ENCODE measurements around the gene FSIP1.

The FSIP1 gene

DNA sequence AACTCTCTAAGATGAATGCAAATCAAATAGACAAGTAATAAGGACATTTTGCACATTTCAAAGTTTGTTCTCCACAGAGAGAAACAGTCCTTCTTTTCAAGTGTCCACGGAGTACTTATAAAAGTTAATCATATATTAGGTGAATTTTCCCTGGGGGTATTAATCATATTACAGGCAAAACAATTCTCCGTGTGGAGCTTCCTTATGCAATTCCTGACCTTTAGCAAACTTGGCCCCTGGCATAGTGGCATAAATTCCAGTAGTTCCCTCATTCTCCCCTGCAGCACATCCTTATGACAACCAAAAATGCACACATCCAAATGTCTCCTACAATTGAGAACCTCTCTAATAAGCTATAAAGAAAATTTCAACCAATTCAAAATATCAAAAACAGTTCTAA, 34.4 kb downstream of the FSIP1 start:
- Histone ChIP-seq H3K4me1 (ENCODE audit: control insufficient read depth, insufficient read depth, low read length) (no peaks in the 10 kb centered on the region), H3K9me3 (ENCODE audit: control insufficient read depth, insufficient read depth, low read length) (no peaks in the 10 kb centered on the region), H3K4me3 (ENCODE audit: low read depth, low read length) (no peak overlapping the region), H3K9ac (ENCODE audit: low read depth, low read length) (no peak overlapping the region), H3K36me3 (ENCODE audit: control insufficient read depth, insufficient read depth, low read length) (no peaks in the 10 kb centered on the region), H3K27me3 (ENCODE audit: control insufficient read depth, insufficient read depth, low read length) (no peaks in the 10 kb centered on the region)

DNA sequence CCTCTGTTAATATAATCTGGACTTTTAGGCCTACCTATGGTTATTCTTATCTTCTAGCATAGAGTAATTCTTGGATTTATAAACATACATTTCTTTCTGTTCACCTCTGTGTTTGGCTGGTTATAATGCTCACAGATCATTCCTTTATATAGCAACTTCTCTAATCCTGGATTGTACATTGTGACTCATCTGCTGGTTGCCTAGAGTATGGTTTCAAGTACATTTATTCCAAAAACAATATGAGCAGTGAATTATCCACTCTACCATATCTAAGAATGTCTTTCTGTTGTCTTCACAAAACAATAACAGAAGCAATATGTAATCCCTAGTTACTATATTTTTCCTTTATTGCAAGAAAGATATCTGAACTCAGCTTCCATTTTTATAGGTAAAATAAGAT, 35.3 kb downstream of the FSIP1 start:
- Histone ChIP-seq H3K9ac (ENCODE audit: low read depth, low read length) (no peak overlapping the region), H3K27me3 (ENCODE audit: control insufficient read depth, insufficient read depth, low read length) (no peaks in the 10 kb centered on the region), H3K4me1 (ENCODE audit: control insufficient read depth, insufficient read depth, low read length) (no peaks in the 10 kb centered on the region), H3K36me3 (ENCODE audit: control insufficient read depth, insufficient read depth, low read length) (no peaks in the 10 kb centered on the region), H3K9me3 (ENCODE audit: control insufficient read depth, insufficient read depth, low read length) (no peaks in the 10 kb centered on the region), H3K4me3 (ENCODE audit: low read depth, low read length) (no peak overlapping the region)

DNA sequence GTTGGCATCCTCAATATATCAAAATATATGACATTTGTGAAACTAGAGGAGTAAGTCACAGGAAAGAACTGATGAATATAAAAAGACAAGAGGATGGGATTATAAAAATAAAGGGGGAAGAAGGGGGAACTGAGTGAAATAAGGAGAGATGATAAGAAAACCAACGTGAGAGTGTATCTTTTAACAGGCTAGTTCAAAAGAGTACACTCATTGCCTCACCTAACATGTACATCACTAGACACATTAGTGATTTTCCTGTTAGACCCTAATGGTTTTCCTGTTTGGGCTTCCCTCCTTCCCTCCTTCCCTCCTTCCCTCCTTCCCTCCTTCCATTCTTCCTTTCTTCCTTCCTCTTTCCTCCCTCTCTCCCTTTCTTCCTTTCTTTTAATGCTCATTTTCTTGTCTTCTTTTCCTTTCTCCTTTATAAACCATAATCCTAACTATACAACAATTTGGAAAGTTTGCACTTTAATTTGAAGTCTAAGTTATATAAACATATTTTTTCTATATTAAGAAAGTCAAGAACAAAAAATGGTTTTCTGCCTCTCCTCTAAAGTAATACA, 35.8 kb downstream of the FSIP1 start:
- H3K9me3 ChIP-seq (ENCODE audit: control insufficient read depth, insufficient read depth, low read length): no peaks in the 10 kb centered on the region
- no peaks in the 10 kb centered on the region for H3K27me3 ChIP-seq (ENCODE audit: control insufficient read depth, insufficient read depth, low read length)
- no peaks in the 10 kb centered on the region for H3K4me1 ChIP-seq (ENCODE audit: control insufficient read depth, insufficient read depth, low read length)
- H3K4me3 ChIP-seq (ENCODE audit: low read depth, low read length): no peak overlapping the region
- H3K36me3 ChIP-seq (ENCODE audit: control insufficient read depth, insufficient read depth, low read length): no peaks in the 10 kb centered on the region
- no peak overlapping the region for H3K9ac ChIP-seq (ENCODE audit: low read depth, low read length)

DNA sequence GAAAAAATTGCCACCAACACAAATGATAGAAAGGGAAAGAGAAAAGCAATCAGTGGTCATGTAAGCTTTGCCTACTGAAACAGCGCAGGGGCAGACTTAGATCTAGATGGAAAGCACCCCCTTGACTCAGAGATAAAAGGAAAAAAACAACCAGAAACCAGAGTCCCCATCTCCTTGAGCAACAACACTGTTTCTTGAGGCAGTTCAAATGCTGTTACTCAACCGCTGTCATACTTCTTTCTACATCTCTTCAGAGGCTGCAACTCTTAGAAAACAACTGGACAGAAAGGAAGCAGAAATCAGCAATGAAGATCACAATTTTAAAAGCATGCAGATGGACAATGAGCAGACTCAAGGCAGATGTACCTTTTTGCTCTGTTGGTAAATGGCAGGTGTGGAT, 36.5 kb downstream of the FSIP1 start:
- H3K27me3 ChIP-seq (ENCODE audit: control insufficient read depth, insufficient read depth, low read length): no peaks in the 10 kb centered on the region
- H3K4me3 ChIP-seq (ENCODE audit: low read depth, low read length): no peak overlapping the region
- H3K36me3 ChIP-seq (ENCODE audit: control insufficient read depth, insufficient read depth, low read length): no peaks in the 10 kb centered on the region
- H3K4me1 ChIP-seq (ENCODE audit: control insufficient read depth, insufficient read depth, low read length): no peaks in the 10 kb centered on the region
- H3K9ac ChIP-seq (ENCODE audit: low read depth, low read length): no peak overlapping the region
- no peaks in the 10 kb centered on the region for H3K9me3 ChIP-seq (ENCODE audit: control insufficient read depth, insufficient read depth, low read length)

DNA sequence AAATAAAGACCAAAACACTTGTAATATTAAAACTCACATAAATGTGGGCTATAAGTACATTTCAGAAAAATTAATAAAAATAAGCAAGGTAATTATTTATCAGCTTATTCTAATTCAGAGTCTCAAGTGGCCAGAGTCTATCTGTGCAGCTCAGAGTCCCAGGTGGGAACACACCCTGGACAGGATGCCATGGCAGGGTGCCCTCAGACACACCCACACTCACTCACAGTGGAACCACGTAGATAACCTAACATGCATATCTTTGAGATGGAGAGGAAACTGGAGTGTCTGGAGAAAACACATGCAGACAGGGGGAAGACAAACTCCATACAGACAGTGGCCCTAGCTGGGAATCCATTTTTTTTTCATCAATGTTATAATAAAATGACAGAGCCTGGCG, 37.2 kb downstream of the FSIP1 start:
- H3K9me3 ChIP-seq (ENCODE audit: control insufficient read depth, insufficient read depth, low read length): no peaks in the 10 kb centered on the region
- H3K4me3 ChIP-seq (ENCODE audit: low read depth, low read length): no peak overlapping the region
- no peaks in the 10 kb centered on the region for H3K27me3 ChIP-seq (ENCODE audit: control insufficient read depth, insufficient read depth, low read length)
- H3K36me3 ChIP-seq (ENCODE audit: control insufficient read depth, insufficient read depth, low read length): no peaks in the 10 kb centered on the region
- H3K9ac ChIP-seq (ENCODE audit: low read depth, low read length): no peak overlapping the region
- no peaks in the 10 kb centered on the region for H3K4me1 ChIP-seq (ENCODE audit: control insufficient read depth, insufficient read depth, low read length)

DNA sequence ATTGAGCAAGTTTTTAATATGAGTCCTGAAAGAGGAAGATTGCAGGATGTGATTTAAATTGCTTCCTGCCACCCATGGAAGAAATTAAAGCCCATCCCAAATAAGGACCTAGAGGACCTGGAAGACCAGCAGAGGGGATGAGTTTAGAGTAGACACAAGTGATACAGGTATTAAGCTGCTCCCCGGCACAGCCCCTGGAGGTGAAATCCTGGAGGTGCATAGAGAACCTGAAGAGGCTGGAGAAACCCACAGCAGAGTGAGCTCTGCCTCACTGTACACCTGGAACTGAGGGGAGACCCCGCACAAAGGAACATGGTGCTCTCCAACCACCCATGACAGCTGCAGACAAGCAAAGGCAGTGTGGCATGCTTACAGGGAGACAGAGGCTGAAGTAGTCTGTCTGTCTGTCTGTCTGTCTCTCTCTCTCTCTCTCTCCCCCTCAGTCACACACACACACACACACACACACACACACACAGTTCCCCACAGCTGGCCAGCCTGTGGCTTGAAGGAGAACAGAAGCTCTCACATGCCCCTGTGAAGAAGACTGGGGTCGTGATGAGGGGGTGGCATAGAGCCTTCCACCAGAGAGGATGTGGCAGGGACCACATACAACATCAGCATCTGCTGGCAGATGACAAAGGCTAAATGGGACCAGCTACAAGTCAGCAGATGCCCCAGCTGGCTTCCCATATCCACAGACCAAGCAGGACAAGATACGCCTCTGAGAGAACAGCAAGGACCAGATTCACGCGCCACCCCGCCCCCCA, 38.1 kb downstream of the FSIP1 start:
- no peaks in the 10 kb centered on the region for H3K4me1 ChIP-seq (ENCODE audit: control insufficient read depth, insufficient read depth, low read length)
- H3K27me3 ChIP-seq (ENCODE audit: control insufficient read depth, insufficient read depth, low read length): no peaks in the 10 kb centered on the region
- H3K36me3 ChIP-seq (ENCODE audit: control insufficient read depth, insufficient read depth, low read length): no peaks in the 10 kb centered on the region
- H3K4me3 ChIP-seq (ENCODE audit: low read depth, low read length): no peak overlapping the region
- no peaks in the 10 kb centered on the region for H3K9me3 ChIP-seq (ENCODE audit: control insufficient read depth, insufficient read depth, low read length)
- no peak overlapping the region for H3K9ac ChIP-seq (ENCODE audit: low read depth, low read length)

DNA sequence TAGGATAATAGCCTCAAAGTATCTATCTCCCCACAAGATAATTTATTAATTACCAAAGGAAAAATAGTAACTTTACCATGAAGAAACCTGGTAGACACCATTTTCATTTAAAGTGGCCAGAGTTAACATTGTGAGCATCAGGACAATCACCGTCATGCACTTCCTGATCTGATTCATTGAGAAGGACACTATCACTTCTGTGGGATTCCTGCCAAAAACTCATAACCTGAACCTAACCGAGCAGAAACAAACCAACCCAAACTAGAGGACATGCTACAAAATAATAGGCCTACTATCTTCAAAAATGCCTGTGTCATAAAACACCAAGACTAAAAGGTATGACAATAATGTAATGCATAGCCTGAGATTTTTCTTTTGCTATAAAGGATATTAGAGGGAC, 39.0 kb downstream of the FSIP1 start:
- Histone ChIP-seq H3K4me1 (ENCODE audit: control insufficient read depth, insufficient read depth, low read length) (no peaks in the 10 kb centered on the region), H3K36me3 (ENCODE audit: control insufficient read depth, insufficient read depth, low read length) (no peaks in the 10 kb centered on the region), H3K9ac (ENCODE audit: low read depth, low read length) (no peak overlapping the region), H3K4me3 (ENCODE audit: low read depth, low read length) (no peak overlapping the region), H3K27me3 (ENCODE audit: control insufficient read depth, insufficient read depth, low read length) (no peaks in the 10 kb centered on the region), H3K9me3 (ENCODE audit: control insufficient read depth, insufficient read depth, low read length) (no peaks in the 10 kb centered on the region)

DNA sequence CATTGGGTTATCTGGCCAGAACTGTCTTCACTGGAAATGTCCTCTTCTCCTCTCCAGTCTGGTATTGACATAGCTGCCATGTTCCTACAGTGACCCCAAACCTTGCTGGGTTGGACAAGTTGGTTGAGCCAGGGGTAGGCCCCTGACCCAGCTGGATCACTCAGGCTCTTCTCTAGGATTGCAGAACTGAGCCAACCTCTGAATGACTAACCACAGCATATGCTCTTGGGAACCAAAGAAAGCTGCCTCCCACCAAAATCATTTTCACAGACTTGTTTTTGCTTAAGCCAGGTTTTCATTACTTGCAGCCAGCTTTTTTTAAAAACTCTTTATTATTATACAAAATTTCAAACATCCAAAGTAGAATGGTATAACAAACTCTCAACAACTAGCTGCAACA, 41.4 kb downstream of the FSIP1 start:
- Histone ChIP-seq H3K36me3 (ENCODE audit: control insufficient read depth, insufficient read depth, low read length) (no peaks in the 10 kb centered on the region), H3K4me3 (ENCODE audit: low read depth, low read length) (no peak overlapping the region), H3K9me3 (ENCODE audit: control insufficient read depth, insufficient read depth, low read length) (no peaks in the 10 kb centered on the region), H3K9ac (ENCODE audit: low read depth, low read length) (no peak overlapping the region), H3K27me3 (ENCODE audit: control insufficient read depth, insufficient read depth, low read length) (no peaks in the 10 kb centered on the region), H3K4me1 (ENCODE audit: control insufficient read depth, insufficient read depth, low read length) (no peaks in the 10 kb centered on the region)

DNA sequence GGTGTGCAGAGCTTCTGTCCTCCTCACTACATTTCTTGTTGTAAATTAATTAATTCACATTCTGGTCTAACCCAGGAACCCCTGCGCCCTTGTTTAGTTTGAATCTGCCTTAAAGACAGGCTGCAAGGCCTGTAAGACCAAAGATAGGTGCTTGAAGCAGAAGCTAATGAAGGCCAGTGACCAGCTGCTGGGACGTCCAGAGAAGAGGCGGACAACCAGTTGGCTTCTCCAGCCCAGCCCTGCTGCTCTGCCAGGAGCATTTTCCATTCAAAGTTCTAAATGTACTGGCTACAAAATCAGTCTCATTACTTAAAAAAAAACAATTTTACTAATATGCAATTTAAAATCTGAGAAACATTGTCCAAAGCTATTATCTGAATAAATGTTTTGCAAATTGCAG, 43.6 kb downstream of the FSIP1 start:
- H3K36me3 ChIP-seq (ENCODE audit: control insufficient read depth, insufficient read depth, low read length): no peaks in the 10 kb centered on the region
- H3K4me3 ChIP-seq (ENCODE audit: low read depth, low read length): no peak overlapping the region
- H3K27me3 ChIP-seq (ENCODE audit: control insufficient read depth, insufficient read depth, low read length): no peaks in the 10 kb centered on the region
- no peaks in the 10 kb centered on the region for H3K9me3 ChIP-seq (ENCODE audit: control insufficient read depth, insufficient read depth, low read length)
- H3K4me1 ChIP-seq (ENCODE audit: control insufficient read depth, insufficient read depth, low read length): no peaks in the 10 kb centered on the region
- no peak overlapping the region for H3K9ac ChIP-seq (ENCODE audit: low read depth, low read length)

DNA sequence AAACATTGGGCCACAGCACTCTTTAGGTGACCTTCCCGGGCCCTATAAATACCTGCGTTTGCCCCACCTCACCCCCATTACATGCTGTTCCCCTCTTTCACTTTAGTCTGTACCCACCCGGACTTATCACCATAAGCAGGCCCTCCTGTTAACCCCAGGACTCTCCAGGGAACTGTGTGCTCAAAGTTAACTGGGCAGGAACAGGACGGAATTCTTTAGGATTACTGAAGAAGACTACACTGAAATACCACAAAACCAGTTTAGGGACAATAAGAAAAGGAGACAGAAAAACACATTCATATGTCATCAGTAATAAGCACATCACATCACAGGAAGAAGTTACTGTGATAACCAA, 45.5 kb downstream of the FSIP1 start:
- Histone ChIP-seq H3K4me3 (ENCODE audit: low read depth, low read length) (no peak overlapping the region), H3K4me1 (ENCODE audit: control insufficient read depth, insufficient read depth, low read length) (no peaks in the 10 kb centered on the region), H3K36me3 (ENCODE audit: control insufficient read depth, insufficient read depth, low read length) (no peaks in the 10 kb centered on the region), H3K9me3 (ENCODE audit: control insufficient read depth, insufficient read depth, low read length) (no peaks in the 10 kb centered on the region), H3K27me3 (ENCODE audit: control insufficient read depth, insufficient read depth, low read length) (no peaks in the 10 kb centered on the region), H3K9ac (ENCODE audit: low read depth, low read length) (no peak overlapping the region)

DNA sequence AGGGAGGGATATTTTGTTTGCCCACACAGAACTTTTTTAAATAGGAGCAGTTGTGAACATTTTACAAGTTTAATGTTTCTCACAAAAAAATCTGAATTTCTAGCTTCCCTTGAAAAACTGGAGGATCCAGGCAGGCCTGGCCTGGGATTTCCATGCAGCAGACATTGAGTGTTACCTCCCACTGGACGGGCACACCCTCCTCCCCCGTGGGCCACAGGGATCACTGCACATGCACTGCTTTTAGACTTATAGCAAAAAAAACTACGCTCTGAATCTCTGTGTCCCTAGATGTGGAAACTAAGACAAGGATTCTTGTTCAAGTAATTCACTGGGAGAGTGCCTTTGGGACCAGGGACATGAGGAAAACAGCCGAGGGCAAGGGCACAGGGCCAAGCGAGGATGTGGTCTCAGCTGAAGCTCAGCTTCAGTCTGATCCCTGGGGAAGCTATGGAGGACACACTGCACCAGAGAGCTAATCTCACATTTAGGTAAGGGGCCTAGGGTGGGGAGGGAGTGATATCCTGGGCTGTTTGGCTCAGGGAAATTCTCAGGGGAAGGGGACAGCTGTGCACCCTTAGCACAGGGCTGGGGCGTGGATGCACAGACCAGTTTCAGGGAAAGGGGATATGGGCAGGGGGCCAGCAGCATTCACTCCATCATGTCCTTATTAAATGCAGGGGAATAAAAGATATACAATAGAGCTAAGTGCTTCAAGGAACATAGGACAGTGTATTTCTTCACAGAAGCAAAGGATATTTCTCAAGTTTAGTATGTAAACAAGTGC, 46.0 kb downstream of the FSIP1 start:
- Histone ChIP-seq H3K9ac (ENCODE audit: low read depth, low read length) (no peak overlapping the region), H3K4me3 (ENCODE audit: low read depth, low read length) (no peak overlapping the region), H3K9me3 (ENCODE audit: control insufficient read depth, insufficient read depth, low read length) (no peaks in the 10 kb centered on the region), H3K36me3 (ENCODE audit: control insufficient read depth, insufficient read depth, low read length) (no peaks in the 10 kb centered on the region), H3K4me1 (ENCODE audit: control insufficient read depth, insufficient read depth, low read length) (no peaks in the 10 kb centered on the region), H3K27me3 (ENCODE audit: control insufficient read depth, insufficient read depth, low read length) (no peaks in the 10 kb centered on the region)

DNA sequence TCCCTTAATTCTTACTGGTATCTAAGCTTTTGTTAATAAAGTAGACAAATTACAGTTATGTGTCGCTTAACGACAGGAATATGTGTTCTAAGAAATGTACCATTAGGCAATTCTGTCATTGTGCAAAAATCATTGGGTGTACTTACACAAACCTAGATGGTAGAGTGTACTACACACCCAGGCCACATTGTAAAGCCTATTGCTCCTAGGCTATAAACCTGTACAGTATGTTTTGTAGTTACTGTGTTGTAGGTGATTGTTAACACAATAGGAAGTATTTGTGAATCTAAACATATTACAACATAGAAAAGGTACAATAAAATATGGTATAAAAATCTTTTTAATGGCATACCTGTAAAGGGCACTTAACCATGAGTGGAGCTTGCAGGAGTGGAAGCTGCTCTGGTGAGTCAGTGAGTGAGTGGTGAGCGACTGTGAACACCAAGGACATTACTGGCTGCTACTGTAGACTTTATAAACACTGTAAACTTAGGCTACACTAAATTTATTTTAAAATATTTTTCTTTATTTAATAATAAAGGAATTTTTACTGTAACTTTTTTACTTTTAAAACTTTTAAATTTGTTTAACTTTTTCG, 47.4 kb downstream of the FSIP1 start:
- Histone ChIP-seq H3K9ac (ENCODE audit: low read depth, low read length) (no peak overlapping the region), H3K27me3 (ENCODE audit: control insufficient read depth, insufficient read depth, low read length) (no peaks in the 10 kb centered on the region), H3K4me1 (ENCODE audit: control insufficient read depth, insufficient read depth, low read length) (no peaks in the 10 kb centered on the region), H3K4me3 (ENCODE audit: low read depth, low read length) (no peak overlapping the region), H3K9me3 (ENCODE audit: control insufficient read depth, insufficient read depth, low read length) (no peaks in the 10 kb centered on the region), H3K36me3 (ENCODE audit: control insufficient read depth, insufficient read depth, low read length) (no peaks in the 10 kb centered on the region)
